Ureter (tissue), 1 donor: ENCODE data around the gene NOD2. TPM values are rescaled to one million over a fixed set of nuclear protein-coding genes. Genes with fewer than 3 reads are reported as not detected.
A peak's percentile ranks its signal among the peaks of the same experiment; 100 is the strongest.

Experiments used
- DNase-seq: peaks from one replicate; pipeline ENCODE4 v3.0.0-alpha.2; 2020; ENCODE audit warnings: low spot score
- total RNA-seq: library from RNA; stranded (reverse); gene quantifications from one replicate; pipeline ENCODE4 v1.2.4, GENCODE V29; 2023
- donor health status: DM: yes; HTN: yes; CAD: no.

Gene NOD2
- 2.2 TPM for total RNA-seq

DNA sequence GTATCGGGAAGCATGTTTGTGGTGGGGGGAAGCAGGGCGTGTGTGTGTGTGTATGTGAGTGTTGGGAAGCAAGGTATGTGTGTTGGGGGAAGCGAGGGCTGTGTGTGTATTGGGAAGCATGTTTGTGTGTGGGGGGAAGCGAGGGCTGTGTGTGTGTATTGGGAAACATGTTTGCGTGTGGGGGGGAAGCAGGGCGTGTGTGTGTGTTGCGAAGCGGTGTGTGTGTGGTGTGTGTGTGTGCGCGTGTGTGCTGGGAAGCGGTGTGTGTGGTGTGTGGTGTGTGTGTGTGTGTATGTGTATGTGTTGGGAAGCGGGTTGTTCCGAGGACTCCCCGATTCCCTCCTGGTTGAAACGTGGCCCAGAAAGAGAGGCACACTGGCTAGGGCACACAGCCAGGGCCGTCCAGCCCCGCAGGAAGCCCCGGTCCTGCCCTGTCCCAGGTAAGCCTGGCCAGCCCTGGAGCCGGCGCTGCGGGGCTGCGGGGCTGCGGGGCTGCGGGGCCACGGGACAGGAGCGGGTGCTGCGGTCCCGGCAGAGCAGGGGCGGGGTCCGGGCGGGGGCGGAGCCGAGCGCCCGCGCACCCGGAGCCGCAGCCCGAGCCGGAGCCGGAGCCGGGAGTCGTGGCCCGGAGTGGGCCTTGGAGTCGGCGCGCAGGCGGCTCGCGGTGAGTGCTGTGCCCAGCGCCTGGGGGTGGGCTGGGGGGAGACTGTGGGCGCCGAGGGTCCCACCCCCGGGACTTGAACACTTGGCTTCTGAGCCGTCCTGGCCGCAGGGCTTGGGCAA lies at the start of gene NOD2:
TSS of gene NOD2 (plus strand) at position 608 of the 783 bp plus-strand sequence. CDS start 5,890 bp downstream, outside the sequence.
- no peak for DNase-seq

DNA sequence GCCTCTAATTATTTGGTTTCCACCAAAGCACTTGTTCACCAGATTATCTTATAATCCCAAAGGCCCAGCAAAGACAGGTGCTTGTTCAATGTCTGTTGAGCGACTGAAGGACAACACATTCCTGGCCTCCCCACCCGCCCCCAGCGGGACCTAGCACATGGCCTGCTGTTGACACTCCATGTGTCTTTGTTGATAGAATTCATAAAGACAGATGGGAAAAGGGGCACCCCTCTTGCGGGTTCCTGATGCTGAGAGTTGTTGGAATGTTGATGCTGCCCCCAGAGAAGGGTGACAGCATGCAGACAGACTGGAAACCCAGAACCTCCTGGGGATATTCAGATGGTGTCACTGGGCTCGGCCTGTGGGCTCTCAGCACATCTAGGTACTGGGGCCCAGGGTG lies 49.2 kb upstream of the NOD2 start:
- no peak for DNase-seq

DNA sequence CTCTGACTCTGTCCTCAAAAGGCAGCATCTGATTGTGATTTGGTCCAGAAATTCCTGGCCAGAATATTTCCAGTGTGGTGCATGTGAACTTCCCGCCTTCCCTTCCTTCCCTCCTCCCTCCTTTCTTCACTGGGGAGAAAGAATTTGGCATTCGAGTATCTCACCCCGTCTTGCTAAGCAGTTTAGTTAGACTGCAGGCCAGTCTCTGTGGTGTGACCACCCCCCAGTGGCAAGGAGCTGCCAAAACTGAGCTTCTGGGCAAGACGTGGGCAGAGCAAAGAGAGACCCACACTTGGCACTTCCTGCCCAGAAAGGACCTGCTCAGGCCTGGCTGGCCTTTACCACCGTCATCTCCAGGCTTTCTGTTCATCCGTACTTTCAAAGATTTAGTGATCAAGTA lies 48.7 kb upstream of the NOD2 start:
- peak; percentile 57 for DNase-seq

DNA sequence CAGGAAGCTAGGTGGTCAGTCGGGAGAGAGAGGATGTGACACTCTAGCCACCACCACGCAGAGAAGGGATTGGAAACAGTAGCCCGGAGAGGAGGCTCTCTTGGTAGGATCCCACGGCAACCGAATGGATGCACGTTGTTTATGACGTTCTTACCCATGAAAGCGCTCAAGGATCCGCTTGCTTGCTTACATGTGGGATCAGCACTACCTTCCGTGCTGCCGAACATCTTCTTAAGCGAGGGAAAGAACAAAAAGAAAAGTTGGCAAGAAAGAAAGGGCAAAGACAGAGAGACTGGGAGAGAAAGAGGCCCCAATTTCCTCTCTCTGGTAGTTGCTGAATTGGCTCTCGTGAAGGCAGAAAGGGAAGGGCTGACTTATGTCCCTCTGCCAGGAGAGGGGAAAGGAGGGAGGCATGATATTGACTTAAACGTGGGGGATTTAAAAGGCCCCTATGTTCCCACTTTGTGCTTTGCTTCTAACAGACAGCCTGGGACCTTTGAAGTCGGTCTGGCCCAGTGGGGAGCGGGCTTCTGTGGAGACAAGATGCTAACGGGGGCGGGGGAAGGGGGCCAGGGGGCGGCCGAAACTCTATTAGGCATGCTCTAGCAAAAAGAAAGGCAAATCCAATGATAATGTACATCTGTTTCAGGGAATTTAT lies 47.7 kb upstream of the NOD2 start:
- no peak for DNase-seq

DNA sequence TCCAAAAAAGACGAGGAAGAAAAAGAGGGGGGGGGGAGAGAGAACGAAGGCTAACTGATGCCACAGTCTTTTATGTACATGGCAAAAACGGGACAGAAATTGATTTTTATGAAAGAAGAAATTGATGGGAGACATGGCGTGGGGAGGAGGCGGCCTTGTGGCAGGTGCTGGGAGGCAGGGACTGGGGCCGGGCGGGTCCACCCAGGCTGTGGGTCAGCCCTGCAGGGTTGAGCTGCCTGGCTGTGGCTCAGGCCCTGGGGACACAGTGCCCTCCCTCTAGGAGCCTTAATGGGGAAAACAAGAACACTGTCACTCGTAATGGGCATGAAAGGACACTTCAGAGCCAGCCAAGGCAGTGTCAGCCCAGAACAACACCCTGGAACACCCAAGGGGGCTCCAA lies 47.1 kb upstream of the NOD2 start:
- no peak for DNase-seq

DNA sequence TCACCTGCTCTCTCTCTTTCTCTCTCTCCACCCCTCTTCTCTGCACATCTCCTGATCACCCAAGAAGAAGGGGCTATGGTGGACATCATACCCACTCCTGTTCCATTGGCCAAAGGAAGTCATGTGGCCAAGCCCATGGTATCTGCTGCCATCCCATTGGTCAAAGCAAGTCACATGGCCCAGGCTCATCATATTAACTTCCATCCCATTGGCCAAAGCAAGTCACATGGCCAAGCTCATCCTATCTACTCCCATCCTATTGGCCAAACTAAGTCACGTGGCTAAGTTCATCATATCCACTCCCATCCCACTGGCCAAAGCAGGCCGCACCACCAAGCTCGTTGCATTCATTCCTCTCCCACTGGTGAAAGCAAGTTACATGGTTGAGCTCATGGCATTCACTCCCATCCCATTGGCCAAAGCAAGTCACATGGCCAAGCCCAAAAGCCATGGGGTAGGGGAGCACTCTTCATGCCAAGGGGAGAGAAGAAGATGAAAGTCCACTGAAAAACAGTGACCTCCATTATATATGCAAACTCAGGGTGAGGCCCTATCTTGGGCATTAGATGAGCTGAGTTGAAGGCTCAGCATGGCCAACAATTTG lies 41.5 kb upstream of the NOD2 start:
- no peak for DNase-seq

DNA sequence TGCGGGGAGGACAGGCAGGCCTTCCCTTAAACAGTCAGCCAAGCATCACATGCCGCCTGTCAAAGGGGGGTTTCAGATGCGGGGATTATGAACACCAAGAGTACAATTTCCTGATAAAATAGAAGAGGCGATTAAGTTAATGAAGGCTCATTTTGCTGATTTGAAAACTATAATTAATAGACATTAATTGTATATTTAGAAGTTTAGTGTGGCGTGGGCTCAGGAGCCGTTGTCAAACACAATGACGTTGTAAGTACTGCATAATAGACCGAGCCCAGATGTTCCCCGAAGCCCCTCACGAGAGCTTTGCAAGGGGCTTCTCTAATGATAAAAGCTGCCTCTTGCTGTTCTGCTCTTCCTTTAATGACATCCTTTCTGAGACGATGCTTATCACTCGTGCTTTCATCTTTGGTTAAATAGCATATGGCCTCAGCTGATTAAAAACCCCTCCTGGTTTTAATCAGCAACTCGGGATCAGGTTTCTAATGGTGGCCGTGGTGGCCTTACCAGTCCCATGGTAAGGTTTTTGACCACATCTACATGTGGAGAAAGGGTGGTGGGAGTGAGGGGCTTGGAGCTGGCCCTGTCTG lies 40.5 kb upstream of the NOD2 start:
- no peak for DNase-seq

DNA sequence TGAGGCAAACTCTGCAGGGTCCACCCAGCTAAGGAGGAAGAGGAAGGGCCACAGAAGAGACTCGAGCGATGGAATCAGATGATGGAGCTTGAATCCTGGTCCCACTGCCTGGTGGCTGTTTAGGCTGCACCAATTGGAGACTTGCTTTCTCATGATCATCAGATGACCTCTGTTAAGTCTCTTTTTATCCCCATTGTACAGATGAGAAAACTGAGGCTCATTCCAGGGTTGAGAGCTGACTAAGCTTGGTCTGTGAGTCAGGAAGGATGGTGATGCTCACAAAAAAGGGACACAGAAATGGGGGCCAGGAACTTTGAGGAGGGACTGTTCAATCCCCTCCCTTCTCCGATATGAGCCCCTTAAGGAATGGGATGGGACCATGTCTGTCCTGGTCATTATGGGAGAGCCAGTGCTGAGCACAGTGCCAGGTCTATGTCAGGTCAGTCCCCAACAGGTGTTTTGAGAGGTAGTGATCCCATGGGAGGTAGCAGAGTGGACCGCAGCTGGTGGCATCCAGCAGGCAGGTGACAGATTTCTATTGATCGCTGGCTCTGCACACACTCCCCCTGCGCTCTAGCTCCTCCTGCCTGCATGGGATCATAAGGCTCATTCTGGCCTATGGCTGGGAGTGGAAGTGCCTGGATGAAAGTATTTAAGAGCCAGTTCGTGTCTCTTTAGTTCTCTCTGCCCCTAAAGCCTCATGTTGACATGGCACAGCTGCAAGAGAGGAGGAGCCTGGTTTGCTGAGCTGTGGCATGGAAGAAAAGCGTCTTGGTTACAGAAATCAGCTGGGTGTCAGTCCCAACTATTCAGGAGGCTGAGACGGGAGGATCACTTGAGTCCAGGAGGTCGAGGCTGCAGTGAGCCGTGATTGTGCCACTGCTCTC lies 39.5 kb upstream of the NOD2 start:
- DNase-seq: no peak

DNA sequence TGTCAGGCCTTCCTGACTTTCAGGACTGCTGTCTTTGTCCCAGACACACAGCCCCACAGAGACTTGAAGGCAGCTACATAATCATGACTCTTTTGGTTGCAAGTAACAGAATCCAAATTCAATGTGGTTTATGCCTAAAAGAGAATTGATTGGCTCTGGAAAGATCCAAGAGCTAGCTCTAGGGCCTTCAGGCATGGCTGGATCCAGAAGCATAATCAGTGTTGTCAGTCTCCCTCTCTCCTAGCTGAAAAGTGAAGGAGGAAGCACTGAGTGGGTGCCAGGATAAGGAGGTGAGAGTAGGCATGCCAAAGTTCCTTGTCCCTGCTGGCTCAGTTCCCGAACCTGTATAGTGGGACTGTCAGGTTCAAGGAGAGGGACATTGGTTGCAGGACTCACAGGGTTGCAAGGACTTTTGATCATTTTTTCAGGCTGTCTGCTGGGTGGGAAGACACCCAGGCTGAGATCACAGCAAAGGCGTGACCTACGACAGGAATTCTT lies 37.8 kb upstream of the NOD2 start:
- no peak for DNase-seq

DNA sequence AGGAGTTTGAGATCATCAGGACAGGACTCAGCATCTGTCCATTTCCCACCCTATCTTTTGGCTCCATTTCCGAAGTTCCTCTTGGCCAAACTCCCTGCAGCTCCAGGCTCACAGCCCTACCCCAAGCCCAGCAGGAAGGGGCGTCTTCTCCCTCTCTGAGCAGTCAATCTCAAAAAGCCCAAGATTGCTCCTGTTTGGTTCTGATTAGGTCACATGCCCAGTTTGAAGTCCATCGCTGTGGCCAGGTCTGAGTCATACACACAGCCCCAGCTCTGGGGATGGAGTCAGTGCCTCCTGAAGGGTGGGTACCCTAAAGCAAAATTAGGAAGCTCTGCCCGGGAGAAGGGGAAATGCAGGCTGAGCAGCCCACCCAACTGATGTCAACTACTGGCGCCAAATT lies 36.2 kb upstream of the NOD2 start:
- no peak for DNase-seq

DNA sequence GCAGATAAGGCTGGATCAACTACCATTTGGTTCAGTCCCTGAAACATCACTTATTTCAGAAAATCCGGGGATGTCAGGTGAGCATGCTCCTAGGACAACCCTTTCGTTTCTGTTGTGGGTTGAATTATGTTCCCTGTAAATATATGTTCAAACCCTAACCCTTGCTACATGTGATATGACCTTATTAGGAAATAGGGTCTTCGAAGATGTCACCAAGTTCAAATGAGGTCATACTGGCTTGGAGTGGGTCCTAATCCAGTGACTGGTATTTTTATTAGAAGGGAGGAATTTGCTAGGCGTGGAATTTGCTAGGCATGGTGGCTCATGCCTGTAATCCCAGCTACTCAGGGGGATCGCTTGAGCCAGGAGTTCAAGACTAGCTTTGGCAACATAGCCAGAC lies 33.6 kb upstream of the NOD2 start:
- DNase-seq: no peak

DNA sequence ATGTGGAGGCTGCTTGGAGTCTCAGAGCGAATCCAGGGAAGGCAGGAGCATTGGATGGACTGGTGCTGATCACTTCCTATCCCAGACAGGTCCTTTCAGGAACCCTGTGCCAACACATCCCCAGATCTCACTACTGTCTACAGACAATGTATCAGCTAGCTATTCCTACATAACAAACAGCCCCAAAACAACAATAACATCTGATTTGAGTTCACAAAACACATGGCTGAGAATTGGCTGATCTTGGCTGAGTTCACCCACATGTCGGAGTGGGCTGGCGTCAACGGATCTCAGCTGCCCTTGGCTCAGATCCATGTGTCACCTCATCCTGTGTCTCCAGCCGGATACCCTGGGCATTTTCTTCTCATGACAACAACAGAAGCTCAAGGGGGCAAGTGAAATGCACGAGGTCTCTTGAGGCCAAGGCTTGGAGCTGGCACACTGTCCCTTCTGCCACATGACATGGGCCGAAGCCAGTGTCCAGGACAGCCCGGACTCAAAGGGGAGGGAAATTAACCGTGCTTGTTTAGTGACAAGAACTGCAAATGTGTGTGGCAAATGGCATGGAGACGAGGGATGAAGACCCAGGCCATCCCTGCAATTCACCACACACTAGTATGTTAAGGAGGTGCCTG lies 31.0 kb upstream of the NOD2 start:
- DNase-seq: no peak

DNA sequence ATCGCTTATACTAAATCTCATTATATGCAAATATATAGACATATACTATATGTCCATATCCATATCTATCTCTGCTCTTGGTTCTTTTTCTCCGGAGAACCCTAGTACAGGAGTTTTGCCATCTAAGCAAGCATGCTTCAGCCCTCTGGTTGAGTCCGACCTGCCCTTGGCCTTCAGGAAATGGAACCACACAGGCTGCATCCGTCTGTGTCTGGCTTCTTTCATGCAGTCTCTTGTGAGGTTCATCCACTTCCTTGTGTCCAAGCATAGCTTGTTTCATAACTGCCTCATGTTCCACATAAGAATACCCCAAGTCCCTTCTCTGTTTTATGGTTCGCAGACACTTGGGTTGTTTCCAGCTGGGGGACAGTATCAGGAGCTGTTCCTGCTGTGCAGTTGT lies 29.1 kb upstream of the NOD2 start:
- no peak for DNase-seq

DNA sequence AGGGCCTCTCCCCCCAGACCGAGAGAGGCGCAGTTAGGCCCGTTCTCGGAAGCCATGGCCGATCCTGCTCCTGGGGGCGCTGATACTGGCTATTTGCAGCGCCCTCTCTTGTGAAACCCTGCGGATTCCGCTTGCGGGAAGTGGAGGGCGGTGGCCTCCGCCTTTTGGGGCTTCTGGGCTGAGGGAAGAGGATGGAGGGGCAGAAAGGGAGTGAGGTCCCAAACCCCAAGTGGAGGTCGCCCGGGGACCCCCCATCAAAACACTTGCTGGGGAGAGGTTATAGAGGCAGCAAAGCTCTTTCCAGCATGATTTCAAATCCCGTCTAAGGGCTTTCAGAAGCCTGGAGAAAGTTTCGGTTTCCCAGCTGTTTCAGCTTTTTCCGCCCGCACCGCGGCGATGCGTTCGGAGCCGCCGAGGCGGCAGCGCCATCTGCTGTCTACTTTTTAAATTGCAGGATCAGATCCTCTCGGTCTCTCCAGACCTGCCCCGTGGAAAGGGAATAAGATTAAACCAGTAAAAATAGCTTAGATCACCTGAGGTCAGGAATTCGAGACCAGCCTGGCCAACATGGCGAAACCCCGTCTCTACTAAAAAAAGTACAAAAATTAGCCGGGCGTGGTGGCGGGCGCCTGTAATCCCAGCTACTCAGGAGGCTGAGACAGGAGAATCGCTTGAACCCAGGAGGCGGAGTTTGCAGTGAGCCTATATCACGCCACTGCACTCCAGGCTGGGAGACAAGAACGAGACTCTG lies 28.1 kb upstream of the NOD2 start:
- DNase-seq: peak; percentile 88

DNA sequence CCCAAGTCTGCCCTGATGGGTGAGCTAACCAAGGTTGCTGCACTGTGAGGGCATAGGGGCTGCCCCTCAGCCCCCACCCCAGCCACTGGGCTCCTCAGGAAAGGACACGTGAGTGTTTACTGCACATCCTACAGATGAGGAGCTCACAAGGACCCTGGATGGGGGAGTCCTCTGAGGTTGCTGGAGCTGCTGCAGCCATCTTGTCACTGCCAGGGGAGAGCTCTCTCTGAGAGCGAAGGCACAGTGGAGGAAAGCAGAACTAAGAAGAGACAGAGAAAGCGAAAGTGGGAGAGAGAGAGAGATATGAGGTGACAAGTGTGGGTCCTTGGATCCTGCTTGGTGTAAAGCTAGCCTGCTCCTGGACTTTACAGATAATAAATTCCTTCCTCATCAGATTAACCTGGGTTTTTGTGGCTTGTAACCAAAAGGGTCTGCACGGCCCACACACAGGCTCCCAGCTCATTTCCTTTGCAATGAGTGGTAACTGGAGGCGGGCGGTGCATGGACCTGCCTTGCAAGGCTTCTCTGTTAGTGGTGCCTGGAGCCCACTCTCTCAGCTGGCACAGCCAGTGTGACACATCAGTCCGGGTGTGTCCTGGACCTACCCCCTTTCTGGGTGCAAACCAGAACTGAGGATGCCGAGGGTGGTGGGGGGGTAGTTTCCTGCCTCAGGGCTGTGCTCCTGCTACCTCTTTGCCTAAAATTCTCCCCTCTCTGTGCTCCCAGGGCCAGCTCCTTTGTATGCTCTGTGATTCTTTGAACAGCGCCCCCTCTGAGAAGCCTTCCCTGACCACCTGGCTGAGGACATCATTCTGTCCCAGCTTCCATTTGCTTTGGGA lies 26.5 kb upstream of the NOD2 start:
- DNase-seq: no peak

DNA sequence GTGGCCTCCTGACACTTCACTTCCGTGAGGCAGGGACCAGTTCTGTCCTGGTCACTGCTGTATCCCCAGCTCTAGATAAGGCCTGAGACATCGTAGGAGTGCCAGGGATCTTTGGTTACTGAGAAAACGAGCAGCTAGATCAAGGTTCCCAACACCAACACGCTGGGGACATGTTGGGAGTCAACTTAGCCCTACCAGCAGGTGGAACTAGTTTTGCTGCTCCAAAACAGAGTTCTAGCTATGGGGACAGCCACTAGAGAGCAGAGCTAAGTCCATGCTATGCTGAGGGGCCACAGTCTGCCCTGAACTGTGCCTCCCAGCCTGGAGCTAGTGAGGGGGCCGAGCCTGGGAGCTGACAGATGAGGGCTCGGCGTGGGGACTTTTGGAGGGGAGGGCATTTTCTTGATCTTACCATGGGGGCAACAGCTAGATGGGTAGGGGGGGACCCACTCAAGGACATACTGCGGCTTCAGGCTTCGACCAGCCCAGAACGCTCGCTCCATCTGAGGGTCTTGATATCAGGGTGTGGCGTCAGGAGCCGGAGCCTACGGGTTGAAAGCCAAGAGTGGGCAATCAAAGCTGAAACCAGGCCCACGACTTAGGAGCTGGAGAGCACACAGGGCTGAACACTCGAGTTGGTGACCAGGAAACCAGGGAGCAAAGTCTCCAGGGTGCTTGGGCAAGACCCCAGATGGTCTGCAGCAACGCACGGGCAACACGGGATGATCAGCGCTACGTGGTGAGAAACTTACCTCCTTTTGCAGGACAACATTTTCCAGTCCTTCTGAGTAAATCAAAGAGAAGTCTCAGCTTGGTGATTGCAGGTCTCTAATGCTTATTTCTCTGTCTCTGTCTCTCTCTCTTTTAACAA lies 25.7 kb upstream of the NOD2 start:
- no peak for DNase-seq

DNA sequence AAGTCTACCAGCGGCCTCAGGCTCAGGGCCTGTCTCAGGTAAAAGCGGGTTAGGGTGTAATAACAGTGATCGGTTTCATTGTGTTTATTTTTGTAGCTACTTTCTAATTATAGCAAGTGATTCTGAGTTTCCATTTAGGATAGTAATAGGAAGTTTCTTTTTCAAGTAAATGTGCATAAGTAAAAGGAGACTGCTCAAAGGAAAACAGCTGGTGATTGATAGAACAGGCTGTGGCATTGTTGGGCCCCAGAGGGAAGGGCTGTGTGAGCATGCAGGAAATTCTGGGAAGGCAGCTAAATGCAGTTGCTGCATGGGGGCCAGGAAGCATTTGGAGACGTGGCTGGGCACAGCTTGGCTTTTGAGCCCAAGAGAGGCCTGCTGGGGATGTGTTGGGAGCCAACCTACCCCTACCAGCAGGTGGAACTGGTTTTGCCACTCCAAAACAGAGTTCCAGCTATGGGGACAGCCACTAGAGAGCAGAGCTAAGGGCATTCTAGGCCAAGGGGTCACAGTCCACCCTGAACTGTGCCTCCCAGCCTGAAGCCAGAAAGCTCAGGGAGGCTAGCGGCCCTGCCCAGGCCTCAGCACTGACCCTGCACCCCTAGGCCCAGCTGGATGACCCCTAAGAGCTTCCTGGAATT lies 24.9 kb upstream of the NOD2 start:
- DNase-seq: no peak

DNA sequence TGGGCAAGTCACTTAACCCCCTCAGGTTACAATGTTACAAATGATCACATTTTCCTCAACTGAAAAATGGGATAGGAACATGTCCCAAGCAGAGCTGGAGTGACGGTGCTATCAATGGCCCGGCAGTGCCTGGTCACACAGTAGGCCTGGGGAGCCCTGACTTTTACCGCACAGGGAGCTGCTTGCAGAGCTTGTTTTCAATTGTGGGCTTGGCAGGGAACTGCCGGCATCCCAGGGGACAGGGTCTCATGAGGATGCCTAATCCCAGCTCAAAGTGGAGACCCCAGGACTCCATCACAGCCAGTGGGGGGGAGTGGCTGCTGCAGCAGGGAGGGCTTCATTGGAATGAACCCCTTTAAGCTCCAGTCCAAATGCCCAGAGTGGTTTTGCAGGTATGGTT lies 23.7 kb upstream of the NOD2 start:
- no peak for DNase-seq
